Ishikawa (cell line): Measurements from ENCODE around the gene NDFIP1.

ENCODE experiments used
- CEBPB ChIP-seq: IDR thresholded peaks from 2 replicates; pipeline ENCODE4 v1.6.1; 2012
- CREB1 ChIP-seq: IDR thresholded peaks from 2 replicates; pipeline ENCODE4 v1.6.1; 2012; ENCODE audit warnings: low read depth
- EGR1 ChIP-seq: IDR thresholded peaks from 2 replicates; pipeline ENCODE4 v1.6.1; 2012
- EP300 ChIP-seq: IDR thresholded peaks from 2 replicates; pipeline ENCODE4 v1.6.1; 2012; ENCODE audit warnings: borderline replicate concordance
- FOXM1 ChIP-seq: IDR thresholded peaks from 2 replicates; pipeline ENCODE4 v1.6.1; 2012; ENCODE audit warnings: low read depth, borderline replicate concordance
- MAX ChIP-seq: IDR thresholded peaks from 2 replicates; pipeline ENCODE4 v1.6.1; 2012
- NFIC ChIP-seq: IDR thresholded peaks from 2 replicates; pipeline ENCODE4 v1.6.1; 2012
- RAD21 ChIP-seq: IDR thresholded peaks from 2 replicates; pipeline ENCODE4 v1.6.1; 2012; ENCODE audit warnings: low read depth
- REST ChIP-seq: IDR thresholded peaks from 2 replicates; pipeline ENCODE4 v1.6.1; 2012; ENCODE audit warnings: low read depth, mild to moderate bottlenecking
- TAF1 ChIP-seq: IDR thresholded peaks from 2 replicates; pipeline ENCODE4 v1.6.1; 2012; ENCODE audit warnings: low read depth, mild to moderate bottlenecking
- TCF12 ChIP-seq: IDR thresholded peaks from 2 replicates; pipeline ENCODE4 v1.6.1; 2012; ENCODE audit warnings: low read depth
- TEAD4 ChIP-seq: IDR thresholded peaks from 2 replicates; pipeline ENCODE4 v1.6.1; 2012
- USF1 ChIP-seq: IDR thresholded peaks from 2 replicates; pipeline ENCODE4 v1.6.1; 2012
- YY1 ChIP-seq: IDR thresholded peaks from 2 replicates; pipeline ENCODE4 v1.6.1; 2012; ENCODE audit warnings: low read depth
- ZBTB7A ChIP-seq: IDR thresholded peaks from 2 replicates; pipeline ENCODE4 v1.6.1; 2012; ENCODE audit warnings: low read depth

NDFIP1 gene

GRCh38 chr5:142086229-142086628 lies 22.4 kb upstream of the NDFIP1 start:
- TF ChIP-seq MAX (no peak), REST (no peak), CEBPB (no peak), NFIC (no peak), USF1 (no peak), EP300 (no peak)

- TF ChIP-seq EGR1 (no peak), FOXM1 (no peak), REST (no peak), TCF12 (no peak), EP300 (no peak), USF1 (no peak), YY1 (no peak), ZBTB7A (no peak), CREB1 (no peak), TEAD4 (no peak), MAX (no peak), RAD21 (no peak), TAF1 (no peak), CEBPB (no peak), NFIC (no peak)
Measured at GRCh38 chr5:142086679-142087078, 21.9 kb upstream of the NDFIP1 start.

GRCh38 chr5:142087920-142088679 lies 20.5 kb upstream of the NDFIP1 start:
- no peak for TF ChIP-seq ZBTB7A
- TF ChIP-seq TCF12 = no peak
- TF ChIP-seq TEAD4 = no peak
- TF ChIP-seq YY1 = no peak
- TF ChIP-seq MAX = no peak
- no peak for TF ChIP-seq CREB1
- TF ChIP-seq TAF1 = no peak
- no peak for TF ChIP-seq FOXM1
- no peak for TF ChIP-seq CEBPB
- no peak for TF ChIP-seq RAD21
- TF ChIP-seq USF1 = no peak
- TF ChIP-seq EGR1 = no peak
- TF ChIP-seq EP300 = no peak
- TF ChIP-seq NFIC = no peak
- TF ChIP-seq REST = no peak

- TF ChIP-seq TEAD4 (no peak), CREB1 (no peak), CEBPB (no peak), EP300 (no peak), MAX (no peak), REST (no peak), RAD21 (no peak), TCF12 (no peak), USF1 (no peak), YY1 (no peak), EGR1 (no peak), TAF1 (no peak)
Measured at GRCh38 chr5:142091012-142091411, 17.6 kb upstream of the NDFIP1 start.
